T-cell (primary cell): Measurements from ENCODE around the gene PACS2. TPM values are rescaled to one million over a fixed set of nuclear protein-coding genes. Genes with fewer than 3 reads are reported as not detected.

ENCODE experiments used
- ATAC-seq, 4 experiments: fragments of 200-7000 bp in 3 of 4; fragments of 150-1000 bp in 1 of 4; cut with Tn5 transposase; replicated peaks in 1 of 4; 1 replicate in 3 of 4; 2 replicates in 1 of 4; pipeline ENCODE4 v1.10.0; 2021; ENCODE audit warnings: moderate library complexity in 3 of 4, mild to moderate bottlenecking in 2 of 4, moderate number of reproducible peaks in 1 of 4
- CTCF ChIA-PET, 2 donors: fragments of 300-600 bp; sonication (Branson Sonifier 250); formaldehyde crosslinking; loops; one replicate each; lab custom pipeline; 2022; ENCODE audit warnings: antibody characterized with exemption in 2 of 2; lab: Charles Lee
- POLR2A ChIA-PET, 2 donors: fragments of 300-600 bp; sonication (Branson Sonifier 250); formaldehyde crosslinking; loops; one replicate each; lab custom pipeline; 2022; ENCODE audit warnings: antibody characterized with exemption in 2 of 2; lab: Charles Lee
- DNase-seq, 35 experiments: peaks; one replicate each; pipeline versions ENCODE4 v3.0.0 to v3.0.0-alpha.2; 2013 to 2023
- H3K27ac ChIP-seq: one replicate; pipeline ENCODE4 v1.5.1; 2013; ENCODE audit warnings: low read length
- H3K27me3 ChIP-seq, 2 experiments: replicated peaks in 1 of 2; 1 replicate in 1 of 2; 2 replicates in 1 of 2; pipeline versions ENCODE4 v1.6.1 to v1.7.0; 2013; ENCODE audit warnings: low read length in 1 of 2, mixed read lengths in 1 of 2; ENCODE audit not compliant: control insufficient read depth in 2 of 2, insufficient read depth in 2 of 2; ENCODE audit errors: extremely low read depth in 1 of 2
- H3K36me3 ChIP-seq, 2 donors: 1 replicate in 1 of 2; 2 replicates in 1 of 2; pipeline versions ENCODE4 v1.6.1 to v1.7.0; 2013; ENCODE audit warnings: low read length in 1 of 2; ENCODE audit not compliant: control insufficient read depth in 2 of 2, insufficient read depth in 1 of 2; ENCODE audit errors: extremely low read depth in 1 of 2
- H3K4me1 ChIP-seq, 2 experiments: 1 replicate in 1 of 2; 2 replicates in 1 of 2; pipeline versions ENCODE4 v1.6.1 to v1.7.0; 2013; ENCODE audit warnings: low read length in 2 of 2, mixed read lengths in 1 of 2; ENCODE audit not compliant: insufficient read depth in 2 of 2, control insufficient read depth in 1 of 2; ENCODE audit errors: extremely low read depth in 1 of 2
- H3K4me3 ChIP-seq, 2 donors: 1 replicate in 1 of 2; 2 replicates in 1 of 2; pipeline versions ENCODE4 v1.5.1 to v1.7.0; 2013; ENCODE audit warnings: mild to moderate bottlenecking in 2 of 2, low read length in 1 of 2, moderate library complexity in 1 of 2; ENCODE audit not compliant: control insufficient read depth in 1 of 2; ENCODE audit errors: extremely low read depth in 1 of 2
- H3K9me3 ChIP-seq: 2 replicates; pipeline ENCODE4 v1.7.0; 2013
- H3K27ac Mint-ChIP-seq, 2 donors: one replicate each; pipeline ENCODE4 v1.8.0; 2020 to 2021; ENCODE audit warnings: mild to moderate bottlenecking in 2 of 2, mixed read lengths in 2 of 2
- H3K27me3 Mint-ChIP-seq, 2 donors: one replicate each; pipeline ENCODE4 v1.8.0; 2021 to 2022; ENCODE audit warnings: mixed read lengths in 2 of 2
- H3K36me3 Mint-ChIP-seq: one replicate; pipeline ENCODE4 v1.8.0; 2021; ENCODE audit warnings: mixed read lengths
- H3K4me1 Mint-ChIP-seq, 3 donors: one replicate each; pipeline ENCODE4 v1.8.0; 2020 to 2022; ENCODE audit warnings: mixed read lengths in 3 of 3, mild to moderate bottlenecking in 1 of 3
- H3K4me3 Mint-ChIP-seq, 3 donors: one replicate each; pipeline ENCODE4 v1.8.0; 2020 to 2022; ENCODE audit warnings: mild to moderate bottlenecking in 3 of 3, mixed read lengths in 3 of 3, moderate library complexity in 3 of 3
- H3K9me3 Mint-ChIP-seq, 3 donors: one replicate each; pipeline ENCODE4 v1.8.0; 2020 to 2022; ENCODE audit warnings: mixed read lengths in 3 of 3
- WGBS: methylation state at CpG from one replicate; pipeline ENCODE4 v1.1.5; 2013; ENCODE audit warnings: missing lambda C conversion rate; ENCODE audit not compliant: insufficient coverage; 5-methylcytosine and 5-hydroxymethylcytosine counted together
- total RNA-seq, 35 experiments: library from RNA in 6 of 35; stranded (reverse) in 6 of 35; fragments of 120-200 nt in 1 of 35; gene quantifications; one replicate each; pipeline versions ENCODE4 v1.2.1 to v1.2.4 and lab custom pipeline; 2013 to 2026

PACS2 gene
- total RNA-seq, 5 donors from 2014 or later (not counting 1 experiment from before 2014, with no cell fraction given), result 70.9 to 86.9 (median 78.0) TPM

DNA sequence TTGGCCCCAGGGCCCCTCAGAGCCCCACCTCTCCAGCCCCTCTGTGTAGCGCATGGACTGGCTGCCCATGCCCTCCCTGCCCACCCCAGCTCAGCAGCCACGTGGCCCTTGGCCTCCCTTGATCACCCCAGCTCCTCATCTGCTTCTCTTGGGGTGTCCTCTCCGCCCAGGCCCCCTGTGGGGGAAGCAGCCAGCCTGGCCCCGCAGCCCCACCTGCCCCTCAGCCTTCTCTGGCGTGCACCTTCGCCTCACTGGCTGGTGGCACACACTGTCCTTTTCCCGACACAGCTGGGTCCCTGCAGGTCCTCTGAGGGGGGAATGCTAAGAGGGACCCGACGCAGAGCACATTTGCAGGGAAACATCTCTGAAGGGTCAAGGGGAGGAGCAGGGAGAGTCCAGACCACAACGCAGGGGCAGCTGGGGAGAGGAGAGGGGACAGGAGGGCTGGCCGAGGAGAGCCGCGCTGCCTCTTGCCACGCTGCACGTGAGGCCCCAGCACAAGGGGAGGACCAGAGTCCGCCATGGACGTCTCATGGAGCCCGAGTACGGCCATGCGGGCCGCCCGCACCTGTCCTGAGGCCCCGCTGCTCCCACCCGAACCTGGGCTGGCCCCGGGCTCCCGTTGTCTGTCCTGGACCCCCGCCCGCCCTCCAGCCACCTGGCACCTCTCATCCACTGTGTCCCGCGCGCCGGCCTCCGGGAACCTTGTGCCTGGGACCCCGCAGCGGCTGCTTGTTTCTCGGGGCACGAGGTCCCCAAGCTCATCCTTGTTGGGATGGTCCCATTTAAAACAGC is 36.1 kb downstream of the PACS2 start:
- H3K4me1 Mint-ChIP-seq, result peaks cover 0 to 3% (median 3%) of the 10 kb centered on the region in 3 donors
- H3K4me3 Mint-ChIP-seq, result no peak overlapping the region
- ChIA-PET POLR2A (no interaction called here), CTCF (no interaction called here)
- H3K27ac Mint-ChIP-seq, result no peak overlapping the region
- no peak overlapping the region for H3K27ac ChIP-seq
- peaks cover 8 to 13% of the 10 kb centered on the region in 2 donors for H3K36me3 ChIP-seq
- DNase-seq (no peak), ATAC-seq (no peak)
- peaks cover 0 to 2% (median 0%) of the 10 kb centered on the region in 3 donors for H3K9me3 Mint-ChIP-seq
- H3K4me3 ChIP-seq, result no peak overlapping the region
- H3K9me3 ChIP-seq, result no peaks in the 10 kb centered on the region
- H3K27me3 ChIP-seq, result no peaks in the 10 kb centered on the region
- 94% methylated on average over 32 of the region's 37 CpGs for WGBS
- H3K4me1 ChIP-seq, result peaks cover 0 to 5% of the 10 kb centered on the region in 2 experiments
- no peaks in the 10 kb centered on the region for H3K27me3 Mint-ChIP-seq
- no peaks in the 10 kb centered on the region for H3K36me3 Mint-ChIP-seq

DNA sequence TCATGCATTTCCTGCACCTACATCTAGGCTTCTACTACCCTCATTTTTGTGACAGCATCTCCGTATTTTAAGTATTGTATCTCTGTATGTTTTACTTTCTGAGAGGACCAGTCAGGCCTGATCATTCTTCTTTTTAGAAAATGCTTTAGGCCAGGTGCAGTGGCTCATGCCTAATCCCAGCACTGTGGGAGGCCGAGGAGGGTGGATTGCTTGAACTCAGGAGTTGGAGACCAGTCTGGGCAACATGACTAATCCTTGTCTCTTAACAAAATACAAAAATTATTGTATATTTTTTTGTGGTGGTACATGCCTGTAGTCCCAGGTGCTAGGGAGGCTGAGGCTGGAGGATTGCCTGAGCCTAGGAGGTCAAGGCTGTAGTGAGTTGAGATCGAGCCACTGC is 36.9 kb downstream of the PACS2 start:
- CTCF ChIA-PET, result interaction anchor here in 1 of 2 donors (0.8 to 1.4 kb wide), 3 partner anchors 19 to 257 kb away, joined by 3 read pairs; no protein-coding TSS in a partner anchor
- H3K27ac Mint-ChIP-seq, result no peak overlapping the region

DNA sequence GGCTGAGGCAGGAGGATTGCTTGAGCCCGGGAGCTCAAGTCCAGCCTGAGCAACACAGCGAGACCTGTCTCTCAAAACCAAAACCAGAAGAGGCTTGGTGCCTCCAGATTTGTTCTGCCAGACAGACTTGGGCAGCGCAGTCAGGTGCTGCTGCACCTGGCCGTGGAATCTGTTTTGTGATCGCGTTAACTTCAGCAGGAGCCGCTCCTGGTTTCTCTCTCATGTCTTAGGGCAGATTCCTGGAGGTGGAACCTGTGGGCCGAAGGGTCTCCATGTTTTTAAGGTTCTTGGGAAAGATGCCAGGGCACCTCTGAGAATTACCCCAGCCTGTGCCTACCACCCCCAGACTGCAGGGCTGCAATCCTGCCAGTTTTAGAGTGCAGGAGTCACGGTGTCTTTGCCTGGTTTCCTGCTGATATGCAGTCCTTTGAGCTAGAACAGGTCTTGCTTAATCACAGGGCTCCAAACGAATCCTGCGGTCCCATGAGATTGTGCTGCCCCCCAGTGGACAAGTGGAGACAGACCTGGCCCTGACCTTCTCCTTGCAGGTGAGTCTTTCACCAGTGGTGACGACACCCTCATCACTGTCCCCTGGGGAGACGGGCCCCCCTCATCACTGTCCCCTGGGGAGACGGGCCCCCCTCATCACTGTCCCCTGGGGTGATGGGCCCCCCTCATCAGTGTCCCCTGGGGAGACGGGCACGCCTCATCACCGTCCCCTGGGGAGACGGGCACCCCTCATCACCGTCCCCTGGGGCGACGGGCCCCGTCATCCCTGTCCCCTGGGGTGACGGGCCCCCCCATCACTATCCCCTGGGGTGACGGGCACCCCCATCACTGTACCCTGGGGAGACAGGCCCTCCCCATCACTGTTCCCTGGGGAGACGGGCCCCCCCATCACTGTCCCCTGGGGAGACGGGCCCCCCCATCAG is 37.6 kb downstream of the PACS2 start:
- H3K27me3 Mint-ChIP-seq, result no peaks in the 10 kb centered on the region
- H3K27me3 ChIP-seq, result no peaks in the 10 kb centered on the region
- H3K4me1 Mint-ChIP-seq, result peaks cover 0 to 3% (median 3%) of the 10 kb centered on the region in 3 donors
- peaks cover 0 to 5% of the 10 kb centered on the region in 2 experiments for H3K4me1 ChIP-seq
- H3K9me3 Mint-ChIP-seq, result no peaks in the 10 kb centered on the region
- peak; percentile 75 to 92 (median 85) for DNase-seq
- H3K36me3 ChIP-seq, result peaks cover 8 to 13% of the 10 kb centered on the region in 2 donors
- peak overlapping the region; percentile 20 to 68 for H3K27ac Mint-ChIP-seq
- H3K4me3 Mint-ChIP-seq, result no peak overlapping the region
- CTCF ChIA-PET, result interaction anchor here in 1 of 2 donors (0.6 to 1.4 kb wide), 6 partner anchors 19 to 262 kb away, joined by 3 to 8 read pairs (median 3); partner anchors contain the start of genes BTBD6 and JAG2
- ATAC-seq, result peak; percentile 95 to 99 (median 99)
- POLR2A ChIA-PET, result interaction anchor here in 1 of 2 donors (0.5 kb wide), 1 partner anchor 65 kb away, joined by 8 read pairs; no protein-coding TSS in a partner anchor
- 69% methylated on average over 17 of the region's 26 CpGs for WGBS
- no peaks in the 10 kb centered on the region for H3K36me3 Mint-ChIP-seq
- no peak overlapping the region for H3K4me3 ChIP-seq
- H3K27ac ChIP-seq, result no peak overlapping the region
- no peaks in the 10 kb centered on the region for H3K9me3 ChIP-seq

More for the DNA sequence above, 36.9 kb downstream of the PACS2 start:
- H3K4me1 Mint-ChIP-seq, result peaks cover 0 to 3% (median 3%) of the 10 kb centered on the region in 3 donors
- Histone ChIP-seq H3K27ac (no peak overlapping the region), H3K4me1 (peaks cover 0 to 5% of the 10 kb centered on the region in 2 experiments), H3K4me3 (no peak overlapping the region), H3K36me3 (peaks cover 8 to 13% of the 10 kb centered on the region in 2 donors), H3K9me3 (no peaks in the 10 kb centered on the region), H3K27me3 (no peaks in the 10 kb centered on the region)
- POLR2A ChIA-PET, result no interaction called here
- no peak overlapping the region for H3K4me3 Mint-ChIP-seq
- ATAC-seq (no peak), DNase-seq (no peak)
- H3K36me3 Mint-ChIP-seq, result no peaks in the 10 kb centered on the region
- no peaks in the 10 kb centered on the region for H3K27me3 Mint-ChIP-seq
- H3K9me3 Mint-ChIP-seq, result no peaks in the 10 kb centered on the region
- no CpG with 5 or more reads among the region's 3 CpGs for WGBS

DNA sequence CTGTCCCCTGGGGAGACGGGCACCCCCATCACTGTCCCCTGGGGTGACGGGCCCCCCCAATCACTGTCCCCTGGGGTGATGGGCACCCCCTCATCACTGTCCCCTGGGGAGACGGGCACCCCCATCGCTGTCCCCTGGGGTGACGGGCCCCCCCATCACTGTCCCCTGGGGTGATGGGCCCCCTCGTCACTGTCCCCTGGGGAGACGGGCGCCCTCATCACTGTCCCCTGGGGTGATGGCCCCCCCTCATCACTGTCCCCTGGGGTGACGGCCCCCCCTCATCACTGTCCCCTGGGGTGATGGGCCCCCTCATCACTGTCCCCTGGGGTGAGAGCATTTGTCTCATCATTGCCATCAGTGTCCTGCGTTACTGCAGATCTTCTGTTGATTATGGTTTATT is 38.6 kb downstream of the PACS2 start:
- Mint-ChIP-seq H3K27ac (no peak overlapping the region), H3K27me3 (no peaks in the 10 kb centered on the region), H3K4me3 (no peak overlapping the region), H3K36me3 (no peaks in the 10 kb centered on the region), H3K4me1 (peaks cover 0 to 3% (median 3%) of the 10 kb centered on the region in 3 donors), H3K9me3 (no peaks in the 10 kb centered on the region)
- H3K9me3 ChIP-seq, result no peaks in the 10 kb centered on the region
- POLR2A ChIA-PET, result no interaction called here
- H3K4me1 ChIP-seq, result peaks cover 0 to 5% of the 10 kb centered on the region in 2 experiments
- WGBS, result 100% methylated on average over 1 of the region's 10 CpGs
- H3K27me3 ChIP-seq, result no peaks in the 10 kb centered on the region
- ATAC-seq (no peak), DNase-seq (no peak)
- no peak overlapping the region for H3K27ac ChIP-seq
- H3K4me3 ChIP-seq, result no peak overlapping the region
- CTCF ChIA-PET, result no interaction called here
- H3K36me3 ChIP-seq, result peaks cover 8 to 14% of the 10 kb centered on the region in 2 donors

GRCh38 chr14:105354541-105354940 is 40.0 kb downstream of the PACS2 start:
- Mint-ChIP-seq H3K4me3 (no peak overlapping the region), H3K27me3 (no peaks in the 10 kb centered on the region), H3K4me1 (peaks cover 0 to 3% (median 3%) of the 10 kb centered on the region in 3 donors), H3K27ac (no peak overlapping the region), H3K36me3 (no peaks in the 10 kb centered on the region), H3K9me3 (no peaks in the 10 kb centered on the region)
- peaks cover 0 to 5% of the 10 kb centered on the region in 2 experiments for H3K4me1 ChIP-seq
- no peaks in the 10 kb centered on the region for H3K27me3 ChIP-seq
- ChIA-PET CTCF (no interaction called here), POLR2A (no interaction called here)
- H3K36me3 ChIP-seq, result peaks cover 8 to 13% of the 10 kb centered on the region in 2 donors
- no peaks in the 10 kb centered on the region for H3K9me3 ChIP-seq
- H3K4me3 ChIP-seq, result no peak overlapping the region
- ATAC-seq (no peak), DNase-seq (no peak)
- WGBS, result 98% methylated on average over 19 of the region's 20 CpGs
- H3K27ac ChIP-seq, result no peak overlapping the region

DNA sequence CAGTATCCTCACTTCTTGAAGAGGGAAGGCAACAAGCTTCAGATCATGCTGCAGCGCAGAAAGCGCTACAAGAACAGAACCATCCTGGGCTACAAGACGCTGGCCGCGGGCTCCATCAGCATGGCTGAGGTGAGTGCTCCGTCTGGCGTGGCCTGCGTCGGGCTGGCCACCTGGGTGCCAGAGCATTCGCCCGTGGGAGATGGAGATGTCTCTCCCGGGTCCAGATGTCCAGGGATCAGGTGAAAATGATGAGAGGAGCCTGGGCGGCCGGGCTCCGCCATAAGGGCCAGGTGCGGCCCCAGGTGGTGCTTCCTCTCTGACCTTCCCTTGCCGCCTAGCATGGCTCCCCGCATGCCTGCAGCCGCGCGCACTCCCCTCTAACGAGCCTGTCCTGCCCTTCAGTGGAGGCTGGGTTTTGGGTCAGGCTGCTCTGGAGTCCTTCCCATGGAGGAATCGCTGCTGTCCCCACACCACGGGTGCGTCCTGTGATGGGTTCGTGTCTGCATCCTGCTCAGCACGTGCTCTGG is 40.6 kb downstream of the PACS2 start:
- ATAC-seq, result no peak
- peaks cover 8 to 11% of the 10 kb centered on the region in 2 donors for H3K36me3 ChIP-seq
- Mint-ChIP-seq H3K4me1 (peaks cover 0 to 3% (median 3%) of the 10 kb centered on the region in 3 donors), H3K4me3 (no peak overlapping the region), H3K27me3 (no peaks in the 10 kb centered on the region), H3K36me3 (no peaks in the 10 kb centered on the region), H3K27ac (no peak overlapping the region), H3K9me3 (no peaks in the 10 kb centered on the region)
- ChIA-PET CTCF (no interaction called here), POLR2A (no interaction called here)
- 97% methylated on average over 26 of the region's 27 CpGs for WGBS
- no peak overlapping the region for H3K27ac ChIP-seq
- no peak for DNase-seq
- H3K4me3 ChIP-seq, result no peak overlapping the region
- no peaks in the 10 kb centered on the region for H3K9me3 ChIP-seq
- peaks cover 0 to 5% of the 10 kb centered on the region in 2 experiments for H3K4me1 ChIP-seq
- no peaks in the 10 kb centered on the region for H3K27me3 ChIP-seq
